LoVo (cell line): Measurements from ENCODE around the gene C2CD4A.

Source experiments
- DNase-seq: peaks from one replicate; pipeline ENCODE4 v3.0.0-alpha.2; 2016; ENCODE audit warnings: low spot score

C2CD4A gene

DNA sequence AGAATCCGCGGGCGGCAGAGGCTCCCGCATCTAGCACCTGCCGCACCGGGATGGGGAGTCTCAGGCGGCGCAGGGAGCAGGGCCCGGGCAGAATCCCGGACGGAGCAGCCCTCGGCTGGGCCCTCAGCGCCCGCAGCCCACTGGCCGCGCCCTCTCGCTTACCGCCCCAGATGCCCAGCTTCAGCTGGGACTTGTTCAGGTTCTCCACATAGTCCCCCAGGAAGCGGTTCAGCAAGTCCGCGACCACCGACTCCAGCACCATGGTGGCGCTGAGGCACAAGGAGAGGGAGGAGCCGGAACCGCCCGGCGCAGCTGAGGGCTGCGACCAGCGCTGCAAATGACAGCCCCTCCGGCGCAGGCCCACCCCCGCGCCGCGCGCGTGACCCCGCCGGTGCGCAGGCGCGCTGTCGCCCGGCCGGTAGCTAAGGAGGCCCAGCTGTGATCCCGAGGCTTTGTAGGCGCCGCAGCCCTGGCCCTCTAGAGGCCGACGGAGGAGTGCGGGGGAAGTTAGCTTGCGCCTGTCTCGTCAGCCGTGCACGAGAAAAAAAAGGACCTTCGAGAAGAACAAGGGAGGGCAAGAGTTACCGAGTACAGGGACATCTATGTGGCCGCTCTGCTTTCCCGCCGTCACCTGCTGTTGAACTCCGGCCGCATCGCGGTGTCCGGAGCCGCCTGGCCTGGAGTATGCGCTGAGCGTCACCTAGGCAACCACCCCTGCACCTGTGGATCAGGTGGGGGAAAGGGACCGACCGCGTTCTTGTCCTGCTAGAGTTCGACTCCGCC, 6.5 kb upstream of the C2CD4A start, which contains the start of gene VPS13C:
Gene VPS13C (minus strand): TSS at position 335 of the 783 bp plus-strand sequence. CDS start 73 bp downstream, at position 262.
- DNase-seq = peak; percentile 98

DNA sequence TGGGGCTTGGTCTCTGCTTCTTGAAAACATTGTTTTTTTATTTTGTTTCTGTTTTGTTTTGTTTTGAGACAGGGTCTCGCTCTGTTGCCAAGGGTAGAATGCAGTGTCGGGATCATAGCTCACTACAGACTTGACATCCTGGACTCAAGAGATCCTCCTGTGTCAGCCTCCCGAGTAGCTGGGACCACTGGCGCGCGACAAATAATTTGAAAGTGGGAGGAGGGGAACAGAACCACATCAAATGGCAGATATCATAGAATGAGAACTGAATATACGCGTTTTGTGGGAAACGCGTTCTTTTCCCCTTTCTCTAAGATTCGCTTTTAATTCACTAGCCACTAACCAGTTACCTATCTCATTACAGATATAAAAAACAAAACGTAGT, 5.9 kb upstream of the C2CD4A start:
- no peak for DNase-seq

DNA sequence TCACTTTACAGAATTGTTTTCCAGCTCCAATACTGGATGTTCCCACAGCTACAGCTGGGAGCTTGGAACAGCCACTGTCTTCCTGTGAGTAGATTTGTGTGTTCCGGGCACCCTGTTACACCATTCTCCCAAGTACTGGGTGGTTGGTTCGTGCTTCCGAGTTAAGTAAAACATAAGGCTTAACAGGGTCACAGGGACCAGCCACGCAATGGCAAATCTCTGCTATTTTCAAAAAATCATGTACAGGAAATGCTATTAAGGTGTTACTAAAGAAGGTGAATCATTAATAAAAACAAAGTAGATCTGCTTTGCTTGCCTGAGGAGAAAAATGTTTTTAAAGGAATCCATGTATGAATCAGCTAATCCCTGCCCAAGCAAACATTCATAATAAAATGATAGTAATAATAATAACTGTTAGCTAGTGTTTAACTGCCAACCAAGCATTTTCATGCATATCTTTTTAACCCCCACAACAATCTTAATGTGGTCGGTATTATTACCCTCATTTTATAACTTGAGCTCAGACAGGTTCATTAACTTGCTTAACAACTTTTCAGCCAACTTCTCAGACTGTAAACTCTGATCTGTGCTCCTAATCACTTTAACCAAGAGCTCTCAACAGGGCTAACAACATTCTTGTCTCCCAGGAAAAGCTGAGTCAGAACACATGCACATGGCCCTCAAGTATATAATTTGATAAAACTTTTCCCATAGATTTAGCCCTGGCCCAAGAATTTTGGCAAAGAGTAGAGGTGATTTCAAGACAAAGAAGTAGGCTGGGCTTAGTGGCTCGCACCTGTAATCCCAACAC, 2.7 kb upstream of the C2CD4A start:
- DNase-seq = peak; percentile 38

DNA sequence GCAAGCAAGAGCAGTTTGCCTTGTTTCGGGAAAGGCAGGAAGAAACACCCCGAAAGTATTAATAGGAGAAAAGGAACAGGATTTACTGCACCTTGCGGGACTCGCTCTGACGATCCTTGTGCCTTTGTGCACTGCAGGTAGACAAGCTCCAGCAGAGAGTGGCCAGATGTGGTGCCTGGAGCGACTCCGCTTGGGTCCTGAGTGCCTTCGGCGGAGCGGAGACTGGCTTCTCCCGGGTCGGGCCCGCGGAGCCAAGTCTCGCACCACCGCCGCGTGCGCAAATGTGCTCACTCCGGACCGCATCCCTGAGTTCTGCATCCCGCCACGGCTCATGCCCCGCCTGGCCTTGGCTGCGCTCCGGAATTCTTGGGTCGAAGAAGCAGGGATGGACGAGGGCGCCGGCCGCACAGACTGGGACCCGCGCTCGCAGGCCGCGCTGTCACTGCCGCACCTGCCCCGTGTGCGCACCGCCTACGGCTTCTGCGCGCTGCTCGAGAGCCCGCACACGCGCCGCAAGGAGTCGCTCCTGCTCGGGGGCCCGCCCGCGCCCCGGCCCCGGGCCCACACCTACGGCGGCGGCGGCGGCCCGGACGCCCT, 769 bp downstream of the C2CD4A start:
- DNase-seq = peak; percentile 31

DNA sequence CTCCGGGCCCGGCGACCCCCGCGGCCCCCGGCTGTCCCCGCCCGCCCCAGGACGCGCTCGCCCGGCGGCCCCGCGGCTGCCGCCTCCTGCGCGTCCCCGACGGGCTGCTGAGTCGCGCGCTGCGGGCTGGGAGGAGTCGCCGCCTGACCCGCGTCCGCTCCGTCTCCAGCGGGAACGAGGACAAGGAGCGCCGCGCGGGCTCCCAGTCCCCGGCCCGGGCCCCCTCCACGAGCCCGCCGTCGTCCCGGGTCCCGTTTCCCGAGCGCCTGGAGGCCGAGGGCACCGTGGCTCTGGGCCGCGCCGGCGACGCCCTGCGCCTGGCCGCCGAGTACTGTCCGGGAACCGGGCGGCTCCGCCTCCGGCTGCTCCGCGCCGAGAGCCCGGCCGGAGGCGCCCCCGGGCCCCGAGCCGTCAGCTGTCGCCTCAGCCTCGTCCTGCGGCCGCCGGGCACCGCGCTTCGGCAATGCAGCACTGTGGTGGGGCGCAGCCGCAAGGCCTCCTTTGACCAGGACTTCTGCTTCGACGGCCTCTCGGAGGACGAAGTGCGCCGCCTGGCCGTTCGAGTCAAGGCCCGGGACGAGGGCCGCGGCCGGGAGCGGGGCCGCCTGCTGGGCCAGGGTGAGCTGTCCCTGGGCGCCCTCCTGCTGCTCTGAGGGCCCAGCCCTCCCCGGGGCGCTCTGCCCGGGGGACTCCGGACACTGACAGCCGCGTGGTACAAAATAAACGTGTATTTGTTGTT, 1.5 kb downstream of the C2CD4A start:
- peak; percentile 60 for DNase-seq

DNA sequence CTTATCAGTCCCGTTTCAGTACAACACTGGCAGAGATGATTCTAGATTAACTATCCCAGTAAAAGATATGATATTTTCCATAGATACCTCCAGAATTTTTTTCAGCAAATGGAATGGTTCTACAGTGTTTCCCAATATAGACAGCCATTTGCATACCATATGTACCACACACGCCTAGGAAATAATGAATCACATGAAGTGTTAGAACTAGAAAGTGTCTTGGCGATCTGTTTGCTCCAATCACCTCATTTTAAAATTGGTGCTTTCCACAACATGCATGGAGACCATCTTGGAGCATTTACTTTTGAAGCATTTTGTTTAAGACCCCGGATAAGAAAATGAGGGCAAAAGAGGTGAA, 2.0 kb downstream of the C2CD4A start:
- peak; percentile 66 for DNase-seq

DNA sequence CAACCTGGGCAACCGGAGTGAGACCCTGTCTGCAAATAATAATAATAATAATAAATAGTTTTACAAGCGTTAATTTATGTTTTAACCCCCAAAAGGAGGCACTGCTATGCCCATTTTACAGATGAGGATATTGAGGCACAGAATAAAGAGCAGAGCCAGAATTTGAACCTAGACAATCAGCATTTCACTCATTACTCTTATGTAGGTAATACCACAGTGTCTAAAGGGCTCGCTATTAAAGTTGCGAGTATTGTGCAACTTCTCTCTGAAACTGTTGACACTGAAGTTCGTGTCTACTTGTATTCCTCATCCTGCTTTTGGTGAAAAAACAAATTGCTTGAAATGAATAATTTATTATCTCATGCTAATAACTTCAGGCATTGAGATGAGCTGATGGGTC, 2.8 kb downstream of the C2CD4A start:
- DNase-seq = no peak

DNA sequence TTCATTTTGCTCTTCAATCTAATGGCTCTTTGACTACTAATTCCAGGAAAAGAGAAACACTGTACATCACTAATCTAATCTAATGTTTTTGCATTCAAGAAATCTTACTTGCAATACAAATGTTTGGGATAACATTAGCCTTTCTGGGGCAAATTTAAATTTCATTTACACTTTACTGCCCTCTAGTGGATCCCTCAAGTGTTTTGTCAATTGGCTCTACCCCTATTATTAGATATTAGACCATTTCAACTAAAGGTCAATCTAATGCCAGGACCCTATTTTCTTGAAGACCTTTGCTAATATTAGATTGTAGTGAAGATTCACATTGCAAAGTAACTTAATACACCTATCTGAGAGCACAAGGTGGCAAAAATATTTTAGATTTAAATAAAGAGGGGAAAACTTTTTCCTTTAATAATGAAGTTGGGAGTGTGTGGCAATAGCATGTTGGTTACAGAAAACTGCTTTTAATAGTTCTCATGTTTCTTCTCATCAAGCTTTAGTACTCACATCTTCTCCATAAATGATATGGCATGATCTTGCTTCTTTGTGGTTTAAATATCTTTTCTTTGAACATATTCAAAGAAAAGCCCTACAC, 5.0 kb downstream of the C2CD4A start:
- peak; percentile 61 for DNase-seq

DNA sequence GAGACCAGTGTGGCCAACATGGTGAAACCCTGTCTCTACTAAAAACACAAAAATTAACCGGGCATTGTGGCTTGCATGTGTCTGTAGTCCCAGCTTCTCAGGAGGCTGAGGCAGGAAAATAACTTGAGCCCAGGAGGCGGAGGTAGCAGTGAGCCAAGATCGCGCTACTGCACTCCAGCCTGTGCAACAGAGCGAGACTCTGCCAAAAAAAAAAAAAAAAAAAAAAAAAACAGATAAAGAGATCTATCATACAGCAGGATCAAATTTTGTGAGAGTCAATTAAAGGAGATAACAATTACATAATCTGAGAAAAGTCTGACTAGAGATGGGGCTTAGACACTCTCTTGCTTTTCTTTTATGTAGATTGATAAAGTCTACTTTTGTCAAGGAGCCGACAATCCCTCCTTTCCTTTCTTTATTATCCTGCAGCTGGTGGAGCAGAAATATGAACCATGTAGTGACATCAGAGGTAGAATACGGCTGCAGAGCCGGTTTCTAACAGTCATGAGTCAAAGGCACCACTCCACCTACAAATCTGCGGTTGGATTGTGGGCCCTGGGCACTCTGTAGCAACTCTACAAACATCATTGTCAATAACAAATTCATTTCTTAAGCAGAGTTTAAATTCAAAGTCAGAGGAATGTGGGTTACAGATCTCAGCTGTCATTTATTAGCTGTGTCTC, 9.0 kb downstream of the C2CD4A start:
- no peak for DNase-seq

DNA sequence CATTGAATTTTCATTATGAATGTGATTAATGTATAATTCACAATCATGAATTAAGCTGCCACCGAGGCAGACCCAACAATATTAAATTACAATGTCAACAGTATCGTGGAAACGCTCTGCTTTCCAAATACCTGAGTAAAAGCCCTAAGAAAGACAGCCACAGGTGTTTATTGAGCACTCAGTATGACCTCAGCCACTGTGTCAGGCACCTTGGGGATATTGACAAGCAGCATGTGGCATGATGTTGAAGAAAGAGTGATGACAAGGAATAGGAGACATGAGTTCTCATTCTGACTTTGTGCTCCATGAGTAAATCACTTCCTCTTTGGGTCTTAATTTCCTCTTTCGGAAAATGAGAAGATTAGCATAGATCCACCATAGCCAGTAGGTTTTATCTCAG, 12.8 kb downstream of the C2CD4A start:
- DNase-seq = no peak

DNA sequence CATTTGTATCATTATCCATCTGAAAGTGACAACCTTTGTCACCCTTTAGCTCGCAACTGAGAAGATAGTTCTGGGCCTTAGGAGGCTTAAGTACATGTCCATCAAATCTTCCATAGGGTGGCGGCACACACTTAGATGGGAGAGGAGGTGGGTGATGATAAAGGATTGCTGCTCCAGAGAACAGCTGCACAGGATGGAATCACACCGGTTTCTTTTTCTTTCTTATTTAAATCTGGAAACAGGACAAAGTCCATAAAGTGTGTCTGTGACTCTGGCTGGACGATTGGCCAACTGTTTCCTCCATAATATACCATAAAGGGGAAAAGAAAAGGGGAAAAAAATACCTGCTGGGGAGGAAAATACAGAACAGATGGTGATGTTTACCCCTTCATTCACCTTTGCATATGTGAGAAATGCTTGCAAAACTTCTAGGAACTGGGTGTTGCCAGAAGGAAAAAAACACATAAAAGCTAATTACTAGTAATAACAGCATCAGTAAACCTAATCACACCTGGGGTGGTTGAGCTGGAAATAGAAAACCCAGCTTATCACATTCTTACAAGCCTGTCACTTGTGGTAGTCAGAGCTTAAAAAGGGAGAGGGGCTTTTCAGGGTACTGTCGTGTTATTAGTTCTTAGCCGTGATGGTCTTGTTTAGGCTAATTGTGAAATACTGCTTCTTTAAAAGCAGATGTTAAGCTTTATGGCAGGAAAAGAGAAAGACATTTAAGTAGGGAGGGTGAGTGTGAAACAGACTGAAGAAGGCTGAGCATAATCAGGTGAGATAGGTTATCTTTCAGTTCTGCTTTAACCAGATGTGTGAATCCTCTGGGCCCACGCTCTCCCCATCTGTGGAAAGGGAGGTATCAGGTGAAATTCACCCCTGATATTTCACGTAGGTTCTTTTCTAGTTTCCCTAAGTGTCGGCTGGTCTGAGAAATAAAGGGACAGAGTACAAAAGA, 16.7 kb downstream of the C2CD4A start:
- no peak for DNase-seq

DNA sequence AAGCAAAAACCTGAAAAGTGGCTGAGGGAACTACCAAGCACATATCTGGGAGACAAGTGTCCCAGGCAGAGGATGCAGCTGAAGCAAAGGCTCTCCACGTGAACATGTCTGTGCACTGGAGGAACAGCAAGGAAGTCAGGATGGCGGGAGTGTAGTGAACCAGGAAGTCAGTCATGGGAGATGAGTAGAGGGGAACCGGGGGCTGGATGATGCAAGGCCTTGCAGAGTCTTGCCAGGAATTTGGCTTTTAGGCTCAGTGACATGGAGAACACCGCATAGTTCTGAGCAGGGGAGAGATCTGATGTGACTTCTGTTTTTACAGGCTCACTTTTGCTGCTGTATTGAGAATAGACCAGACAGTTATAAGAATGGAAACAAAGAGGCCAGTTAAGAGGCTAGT, 19.0 kb downstream of the C2CD4A start:
- DNase-seq = no peak

DNA sequence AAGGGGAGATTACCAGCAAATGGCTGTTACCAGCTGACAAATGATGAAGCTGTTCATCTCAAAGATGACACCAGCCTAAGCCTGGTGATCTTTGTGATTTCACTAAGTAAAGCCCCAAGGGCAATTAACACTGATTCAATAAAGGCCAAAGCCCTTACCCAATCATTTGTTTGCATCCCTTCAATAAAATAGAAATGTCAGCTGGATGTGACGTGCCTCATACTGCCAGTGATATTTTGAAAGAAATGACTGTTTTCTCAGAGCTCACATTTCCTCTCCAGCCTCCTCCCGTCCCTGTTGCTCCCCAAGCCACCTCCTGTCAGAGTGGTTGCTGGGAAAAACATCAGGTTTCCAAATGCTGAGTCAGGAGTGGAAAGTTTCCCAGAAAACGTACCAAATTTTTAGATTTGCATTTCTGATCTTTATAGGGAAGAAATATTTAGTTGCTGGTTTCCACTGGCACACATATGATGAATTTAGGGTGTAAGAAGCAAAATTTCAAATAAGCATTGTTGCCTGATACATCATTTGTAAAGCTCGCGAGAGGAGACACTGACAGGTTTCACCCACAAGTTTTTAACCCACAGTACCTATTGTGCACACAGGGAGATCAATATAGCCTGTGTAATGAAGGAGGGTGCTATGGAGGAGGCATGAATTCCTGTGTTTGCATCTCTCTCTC, 21.0 kb downstream of the C2CD4A start:
- no peak for DNase-seq

DNA sequence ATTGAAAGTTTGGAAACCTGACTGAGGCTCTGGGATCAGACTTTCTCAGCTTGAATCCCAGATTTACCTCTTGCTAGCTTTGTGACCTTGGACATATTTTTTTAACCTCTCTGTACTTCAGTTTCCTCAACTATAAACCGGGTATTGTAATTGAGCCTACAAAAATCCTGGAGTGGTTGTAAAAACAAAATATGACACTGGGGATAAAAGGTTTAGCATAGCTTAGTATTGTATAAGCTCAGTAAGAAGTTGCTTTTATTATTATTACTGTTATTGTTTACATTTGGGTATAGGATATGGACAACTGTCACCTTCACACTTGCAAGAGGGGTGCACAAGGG, 21.5 kb downstream of the C2CD4A start:
- DNase-seq = no peak

DNA sequence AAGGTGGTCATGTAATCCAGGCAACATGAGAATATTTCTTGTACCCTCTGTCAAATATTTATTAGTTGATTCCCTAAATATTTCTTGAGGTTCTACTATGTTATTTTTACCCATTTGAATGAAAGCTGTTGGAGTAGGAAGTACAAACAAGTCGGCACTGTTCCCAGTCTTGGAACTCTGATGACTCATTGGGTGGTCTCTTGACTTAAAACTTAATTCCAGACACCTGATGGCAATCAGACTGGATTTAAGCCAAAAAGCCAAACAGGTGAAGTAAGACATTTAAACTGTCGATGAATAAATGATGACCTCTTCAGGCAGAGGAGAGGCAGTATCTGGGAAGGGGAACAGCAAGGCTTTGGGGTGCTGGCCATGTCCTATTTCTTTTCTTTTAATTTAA, 22.8 kb downstream of the C2CD4A start:
- peak; percentile 67 for DNase-seq

DNA sequence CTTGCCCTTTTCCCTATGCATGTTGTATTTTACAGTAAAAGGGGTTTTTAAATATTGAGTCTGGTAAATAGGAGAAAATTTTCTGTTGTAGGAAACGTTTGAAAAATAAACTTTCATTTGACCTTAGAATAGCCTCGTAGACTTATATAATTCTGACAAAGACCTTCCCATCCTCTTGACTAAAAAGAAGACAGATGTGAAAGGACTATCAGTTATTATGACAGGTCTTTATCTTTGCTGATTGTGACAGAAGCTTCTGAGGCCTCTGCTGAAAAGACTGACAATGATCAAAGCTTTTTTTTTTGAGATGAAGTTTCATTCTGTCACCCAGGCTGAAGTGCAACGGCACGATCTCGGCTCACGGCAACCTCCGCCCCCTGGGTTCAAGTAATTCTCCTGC, 24.2 kb downstream of the C2CD4A start:
- no peak for DNase-seq

DNA sequence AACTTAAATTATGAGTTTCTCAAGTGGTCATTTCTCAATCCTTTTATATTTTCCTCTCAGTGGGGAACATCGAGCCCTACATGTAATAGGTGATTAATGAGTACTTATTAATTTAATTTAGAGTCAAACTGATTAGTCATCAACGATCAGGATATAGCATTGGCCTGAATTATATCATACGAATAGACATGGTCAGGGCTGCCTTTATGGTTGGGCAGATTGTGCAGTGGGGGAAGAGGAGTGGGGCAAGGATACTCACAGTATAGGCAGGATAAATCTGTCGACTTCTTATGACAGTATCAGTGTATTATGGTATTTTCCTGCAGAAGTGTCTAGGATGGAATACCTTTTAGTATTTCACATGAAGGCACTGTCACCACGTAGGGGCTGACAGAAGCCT, 27.0 kb downstream of the C2CD4A start:
- DNase-seq = no peak

DNA sequence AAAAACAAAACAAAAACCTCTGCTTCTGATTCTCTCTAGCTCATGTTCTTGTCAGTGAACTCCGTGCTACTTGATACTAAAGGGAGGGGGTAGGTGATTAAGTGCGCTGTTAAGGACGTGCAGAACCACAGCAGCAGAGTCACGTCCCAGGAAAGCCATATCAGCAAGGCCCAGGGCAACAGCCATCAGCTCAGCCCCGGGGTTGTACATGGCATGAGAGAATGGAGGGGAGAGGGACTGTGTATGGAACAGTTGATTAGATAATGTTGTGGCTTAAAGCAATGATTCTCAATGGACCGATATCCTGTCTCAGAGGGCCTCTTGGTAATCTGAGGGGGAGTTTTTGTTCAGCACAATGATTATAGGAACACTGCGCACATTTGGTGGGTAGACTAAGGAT, 27.6 kb downstream of the C2CD4A start:
- no peak for DNase-seq

DNA sequence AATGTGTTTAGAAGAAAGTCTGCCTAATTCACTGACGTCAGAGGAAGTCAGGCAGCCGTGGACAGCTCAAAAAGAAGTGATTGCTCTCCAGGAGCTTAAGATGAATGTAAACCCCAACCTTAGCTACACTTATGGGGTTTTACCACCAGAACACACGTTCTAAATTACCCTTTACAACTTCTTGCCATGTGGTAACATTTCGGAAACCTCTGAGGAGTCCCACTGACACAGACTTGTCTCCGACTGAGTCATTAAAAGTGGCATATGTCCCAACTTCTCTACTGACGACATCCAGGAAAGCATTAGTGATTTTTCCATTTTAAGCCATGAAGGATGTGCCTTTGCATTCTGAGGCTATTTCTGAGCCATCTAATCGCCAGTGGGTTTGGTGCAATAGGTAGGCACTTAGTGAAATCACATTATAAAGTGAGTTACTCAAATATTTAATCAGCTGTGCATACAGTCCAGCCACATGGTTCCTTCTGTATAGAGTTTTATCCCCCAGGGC, 32.4 kb downstream of the C2CD4A start:
- DNase-seq = no peak

DNA sequence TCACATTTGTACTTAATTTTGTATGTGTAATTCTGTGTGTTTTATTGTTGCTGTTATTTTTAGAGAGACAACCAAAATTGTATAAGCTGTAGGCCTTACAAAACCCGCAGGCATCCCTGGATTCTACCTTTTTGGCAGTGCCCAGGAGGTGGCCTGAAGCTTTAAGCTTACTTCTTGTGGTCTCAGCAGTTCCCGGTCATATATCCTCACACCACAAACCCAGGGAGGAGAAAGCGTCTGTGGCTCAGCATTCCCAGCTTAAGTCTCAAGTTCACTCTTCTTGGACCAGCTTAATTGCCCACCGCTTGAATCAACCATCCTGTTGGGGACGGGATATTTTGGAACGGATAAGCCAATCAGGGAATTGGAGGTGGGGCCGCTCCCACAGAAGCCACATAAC, 36.7 kb downstream of the C2CD4A start:
- DNase-seq = no peak
